HG02885 (cell line): ENCODE data around the gene DHRSX.
A peak's percentile ranks its signal among the peaks of the same experiment; 100 is the strongest.
"Not testable (repeated sequence)": the region's sequence is repeated elsewhere in the genome, so short reads cannot be mapped to it uniquely, and the experiment has no call there.

Experiments used
- ATAC-seq: cut with Tn5 transposase; IDR thresholded peaks from one replicate; pipeline ENCODE4 v1.9.1; 2021; ENCODE audit warnings: mild to moderate bottlenecking; ENCODE audit not compliant: unreplicated experiment, poor library complexity

DHRSX gene

DNA sequence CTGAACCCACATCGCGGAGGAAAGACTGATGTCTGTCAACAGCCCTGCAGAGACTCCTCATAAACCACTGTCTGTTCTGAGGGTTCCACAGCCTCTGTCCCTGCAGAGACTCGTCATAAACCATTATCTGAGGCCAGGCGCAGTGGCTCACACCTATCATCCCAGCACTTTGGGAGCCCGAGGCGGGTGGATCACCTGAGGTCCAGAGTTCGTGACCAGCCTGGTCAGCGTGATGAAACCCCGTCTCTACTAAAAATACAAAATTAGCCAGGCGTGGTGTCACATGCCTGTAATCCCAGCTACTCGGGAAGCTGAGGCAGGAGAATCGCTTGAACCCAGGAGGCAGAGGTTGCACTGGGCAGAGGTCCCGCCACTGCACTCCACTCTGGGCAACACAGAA lies 259.3 kb downstream of the DHRSX start:
- not testable (repeated sequence) for ATAC-seq

DNA sequence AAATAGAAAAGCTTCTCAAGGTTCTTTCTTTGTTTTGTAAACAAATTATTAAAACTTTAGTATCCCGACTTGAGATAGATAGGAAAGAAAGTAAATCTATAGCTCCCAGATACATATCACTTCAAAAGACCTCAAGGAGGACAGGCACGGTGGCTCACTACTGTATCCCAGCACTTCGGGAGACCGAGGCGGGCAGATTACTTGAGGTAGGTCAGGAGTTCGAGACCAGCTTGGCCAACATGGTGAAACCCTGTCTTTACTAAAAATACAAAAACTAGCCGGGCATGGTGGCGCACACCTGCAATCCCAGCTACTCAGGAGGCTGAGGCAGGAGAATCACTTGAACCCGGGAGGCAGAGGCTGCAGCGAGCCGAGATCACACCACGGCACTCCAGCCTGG lies 260.0 kb downstream of the DHRSX start:
- ATAC-seq = not testable (repeated sequence)

DNA sequence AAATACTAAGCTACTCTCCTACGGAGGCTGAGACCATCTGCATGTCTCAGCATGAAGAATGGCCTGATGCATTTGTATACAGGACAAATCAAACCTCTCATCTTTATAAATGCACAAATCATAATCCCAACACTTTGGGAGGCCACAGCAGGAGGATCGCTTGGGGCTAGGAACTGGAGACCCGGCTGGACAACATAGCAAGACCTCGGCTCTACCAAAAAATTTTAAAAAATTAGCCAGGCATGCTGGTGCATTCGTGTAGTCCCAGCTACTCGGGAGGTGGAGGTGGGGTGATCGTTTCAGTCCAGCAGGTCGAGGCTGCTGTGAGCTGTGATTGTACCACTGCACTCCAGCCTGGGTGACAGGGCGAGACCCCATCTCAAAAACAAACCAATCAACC lies 262.8 kb downstream of the DHRSX start:
- ATAC-seq = no peak

DNA sequence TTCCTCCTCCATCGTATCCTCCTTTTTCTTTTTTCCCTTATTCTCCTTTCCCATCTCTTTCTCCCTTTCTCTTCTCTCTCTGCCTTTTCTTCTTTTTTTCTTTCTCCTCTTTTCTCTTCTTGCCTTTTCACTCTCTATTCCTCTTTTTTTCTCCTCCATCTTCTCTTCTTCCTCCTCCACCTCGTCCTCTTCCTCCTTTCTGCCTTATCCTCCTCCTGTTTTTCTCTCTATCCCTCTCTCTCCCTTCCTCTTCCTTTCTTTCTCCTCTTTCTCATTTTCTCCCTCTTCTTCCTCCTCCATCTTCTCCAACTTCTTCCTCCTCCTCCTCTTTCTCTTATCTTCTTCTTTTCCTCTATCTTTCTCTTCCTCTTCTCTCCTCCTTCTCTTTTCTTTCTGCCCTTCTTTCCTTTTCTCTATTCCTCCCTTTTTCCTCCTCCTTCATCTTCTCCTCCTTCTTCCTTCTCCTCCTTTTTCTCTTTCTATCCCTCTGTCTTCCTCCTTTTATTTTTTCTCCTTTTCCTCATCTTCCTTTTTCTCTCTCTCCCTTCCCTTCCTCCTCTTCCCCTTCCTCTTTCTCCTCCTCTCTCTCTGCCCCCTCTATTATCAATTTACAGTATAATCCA lies 269.1 kb downstream of the DHRSX start:
- ATAC-seq = no peak

DNA sequence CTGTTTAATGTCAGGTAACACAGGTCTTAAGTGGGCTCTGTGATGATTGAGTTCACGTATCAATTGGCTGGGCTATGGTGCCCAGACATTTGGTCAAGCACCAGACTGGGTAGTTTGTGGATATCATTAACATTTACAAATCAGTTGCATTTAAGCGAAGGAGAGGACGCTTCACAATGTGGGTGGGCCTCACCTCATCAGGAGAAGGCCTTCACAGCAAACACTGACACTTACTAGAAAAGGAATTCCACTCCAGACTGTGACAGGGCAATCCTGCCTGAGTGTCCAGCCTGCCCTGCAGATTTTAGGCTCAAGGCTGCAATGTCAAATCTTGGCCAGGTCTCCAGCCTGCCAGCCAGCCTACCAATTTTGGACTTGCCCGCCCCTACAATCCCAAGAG lies 270.3 kb downstream of the DHRSX start:
- ATAC-seq = no peak

DNA sequence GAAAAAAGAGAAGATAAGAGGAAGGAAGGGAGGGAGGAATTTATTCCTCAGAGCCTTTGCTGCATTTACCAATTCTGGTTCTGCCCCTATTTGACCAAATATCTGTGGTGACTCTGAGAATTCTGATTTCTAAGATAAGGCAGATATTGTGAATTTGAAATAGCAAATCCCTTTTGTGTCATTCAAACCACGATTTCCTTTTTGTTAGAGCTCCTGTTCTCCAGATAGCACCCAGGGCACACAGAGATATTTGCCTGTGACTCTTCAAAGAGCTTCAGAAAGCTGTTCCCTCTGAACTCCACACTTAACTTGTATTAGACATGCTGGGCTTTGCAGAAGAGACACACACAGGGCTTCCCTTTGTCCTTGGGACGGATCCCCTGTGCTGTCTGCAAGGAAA lies 272.2 kb downstream of the DHRSX start:
- no peak for ATAC-seq

DNA sequence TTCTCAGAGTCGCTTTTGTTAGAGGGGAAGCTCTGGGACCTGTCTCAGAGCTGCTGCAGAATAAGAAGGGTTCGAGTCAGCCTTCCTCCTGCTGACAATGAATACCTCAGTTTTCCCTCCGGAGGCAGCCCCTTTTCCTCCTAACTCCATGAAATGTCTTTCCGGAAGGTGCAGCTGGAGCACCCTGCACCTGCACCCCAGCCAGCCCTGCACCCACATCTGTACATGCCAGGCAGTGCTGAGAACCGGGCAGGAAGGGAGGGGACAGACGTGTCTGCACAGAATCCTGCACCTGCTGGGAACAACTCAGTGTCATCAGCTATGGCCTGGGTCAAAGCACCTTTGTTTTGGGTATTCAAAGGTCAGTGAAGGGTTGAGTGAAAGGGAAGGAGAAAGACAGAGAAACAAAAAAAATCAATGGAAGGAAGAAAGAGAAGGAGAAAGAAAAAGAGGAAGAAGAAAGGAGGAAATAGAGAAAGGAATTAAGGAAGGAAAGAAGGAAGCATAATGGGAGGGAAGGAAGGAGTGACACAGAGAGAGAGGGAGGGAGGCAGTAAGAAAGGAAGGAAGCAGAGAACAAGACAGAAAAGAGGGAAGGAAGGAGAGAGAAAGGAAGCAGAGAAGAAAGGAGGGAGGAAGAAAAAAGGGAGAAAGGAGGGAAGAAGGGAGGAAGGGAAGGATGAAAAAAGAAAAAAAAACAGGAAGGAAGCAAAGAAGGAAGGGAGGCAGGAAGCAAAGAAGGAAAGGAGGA lies 273.7 kb downstream of the DHRSX start:
- ATAC-seq = no peak

DNA sequence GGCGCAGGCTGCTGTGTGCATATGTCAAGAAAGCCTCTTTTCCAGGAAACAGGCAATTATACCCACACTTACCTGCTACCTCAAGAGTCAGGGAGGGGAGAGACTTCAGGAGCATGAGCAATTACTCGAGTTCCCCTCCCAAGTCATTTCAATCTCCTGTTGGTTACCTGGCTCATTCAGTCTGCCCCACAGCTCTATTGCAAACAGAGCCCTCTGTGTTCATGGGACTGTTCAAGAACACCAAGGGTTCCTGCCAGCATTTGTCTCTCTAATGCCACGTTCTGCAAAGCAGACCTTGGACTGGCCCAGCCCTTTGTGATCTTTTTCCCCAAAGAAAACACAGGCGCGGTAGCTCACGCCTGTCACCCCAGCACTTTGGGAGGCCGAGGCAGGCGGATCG lies 274.6 kb downstream of the DHRSX start:
- ATAC-seq = no peak

DNA sequence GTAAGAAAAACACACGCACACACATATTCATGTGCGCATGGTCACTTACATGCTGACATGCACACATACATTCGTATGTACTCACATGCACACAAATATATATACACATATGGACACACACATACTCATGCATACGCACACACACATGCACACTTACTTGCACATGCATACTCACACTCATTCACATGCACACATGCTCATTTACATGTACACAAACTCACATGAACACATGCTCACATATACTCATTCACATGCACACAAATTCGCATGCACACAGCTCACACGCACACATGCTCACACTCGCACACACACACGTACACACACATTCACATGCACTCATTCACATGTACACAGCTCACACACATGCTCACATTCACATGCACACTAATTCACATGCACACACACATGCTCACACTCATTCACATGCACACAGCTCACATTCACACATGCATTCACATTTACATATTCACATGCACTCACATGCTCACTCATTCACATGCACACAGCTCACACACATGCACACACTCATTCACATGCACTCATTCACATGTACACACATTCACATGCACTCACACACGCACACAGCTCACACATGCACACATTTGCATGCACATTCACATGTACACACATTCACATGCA lies 276.1 kb downstream of the DHRSX start:
- no peak for ATAC-seq

DNA sequence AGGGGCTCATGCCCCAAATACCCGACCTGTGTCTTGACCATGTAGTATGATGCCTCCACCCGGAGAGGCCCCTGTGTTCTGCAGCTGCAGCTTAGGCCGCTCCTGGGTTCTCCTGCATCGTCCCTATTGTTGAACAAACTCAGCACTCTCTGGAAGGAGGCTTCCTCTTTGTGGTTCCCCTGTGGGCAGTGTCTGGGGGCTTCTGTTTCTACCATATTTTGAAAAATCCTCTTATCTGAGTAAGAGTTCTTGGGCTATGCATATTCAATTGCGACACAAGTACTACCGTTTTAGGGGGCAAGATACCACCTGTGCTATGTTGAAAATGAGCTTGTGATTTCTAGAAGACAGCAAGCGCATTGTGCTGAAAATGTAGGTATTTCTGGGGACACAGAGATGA lies 276.6 kb downstream of the DHRSX start:
- ATAC-seq = no peak

DNA sequence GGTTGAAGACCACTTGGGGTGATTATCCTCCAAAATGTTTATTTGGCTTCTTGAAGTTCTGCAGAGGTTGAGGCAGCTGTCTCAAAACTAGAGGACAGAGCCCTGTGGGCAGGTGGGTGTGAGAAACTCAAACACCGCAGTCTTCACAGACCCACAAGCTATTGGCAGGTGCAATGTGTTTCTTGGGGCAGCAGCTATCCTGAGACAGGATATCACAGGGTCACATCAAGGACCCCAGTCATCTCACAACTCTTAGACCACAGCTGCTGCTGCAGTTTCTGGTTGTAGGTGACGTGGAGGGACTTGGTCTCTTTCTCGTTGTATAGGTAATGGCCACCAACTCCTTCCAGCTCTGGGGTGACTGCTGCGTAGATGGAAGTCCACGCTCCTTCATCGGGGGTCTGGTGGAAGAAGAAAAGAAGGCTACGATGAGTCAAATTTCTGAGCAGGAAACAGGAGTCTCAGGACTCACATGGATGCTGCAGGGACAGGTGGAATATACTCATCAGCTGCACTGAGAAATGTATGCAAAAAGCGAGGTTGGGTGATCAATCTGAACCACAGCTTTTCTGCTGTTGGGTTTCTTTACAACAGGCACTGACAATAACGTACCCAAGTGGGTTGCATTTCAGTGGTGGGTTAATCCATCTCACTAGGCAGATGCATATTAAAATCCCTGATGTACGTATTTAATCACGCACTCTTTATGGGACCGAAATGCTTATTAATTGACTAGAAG lies 279.8 kb downstream of the DHRSX start:
- ATAC-seq = peak; percentile 93

DNA sequence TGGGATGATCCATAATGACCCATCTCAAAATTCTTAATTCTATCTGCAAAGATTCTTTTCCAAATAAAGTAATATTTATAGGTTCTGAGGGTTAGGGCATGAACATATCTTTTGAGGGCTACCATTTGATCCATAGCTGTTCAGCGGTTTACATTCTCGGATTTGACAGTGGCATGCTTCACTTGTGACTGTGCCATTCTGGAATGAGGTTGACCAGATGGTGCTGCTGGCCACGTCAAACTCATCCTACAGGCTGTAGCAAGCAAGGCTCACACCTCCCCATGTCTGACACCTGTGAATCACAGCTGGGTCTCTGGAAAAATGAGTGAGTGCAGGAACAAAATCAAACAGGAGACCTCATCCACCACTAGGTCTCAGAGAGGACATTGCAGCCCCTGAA lies 280.5 kb downstream of the DHRSX start:
- no peak for ATAC-seq

DNA sequence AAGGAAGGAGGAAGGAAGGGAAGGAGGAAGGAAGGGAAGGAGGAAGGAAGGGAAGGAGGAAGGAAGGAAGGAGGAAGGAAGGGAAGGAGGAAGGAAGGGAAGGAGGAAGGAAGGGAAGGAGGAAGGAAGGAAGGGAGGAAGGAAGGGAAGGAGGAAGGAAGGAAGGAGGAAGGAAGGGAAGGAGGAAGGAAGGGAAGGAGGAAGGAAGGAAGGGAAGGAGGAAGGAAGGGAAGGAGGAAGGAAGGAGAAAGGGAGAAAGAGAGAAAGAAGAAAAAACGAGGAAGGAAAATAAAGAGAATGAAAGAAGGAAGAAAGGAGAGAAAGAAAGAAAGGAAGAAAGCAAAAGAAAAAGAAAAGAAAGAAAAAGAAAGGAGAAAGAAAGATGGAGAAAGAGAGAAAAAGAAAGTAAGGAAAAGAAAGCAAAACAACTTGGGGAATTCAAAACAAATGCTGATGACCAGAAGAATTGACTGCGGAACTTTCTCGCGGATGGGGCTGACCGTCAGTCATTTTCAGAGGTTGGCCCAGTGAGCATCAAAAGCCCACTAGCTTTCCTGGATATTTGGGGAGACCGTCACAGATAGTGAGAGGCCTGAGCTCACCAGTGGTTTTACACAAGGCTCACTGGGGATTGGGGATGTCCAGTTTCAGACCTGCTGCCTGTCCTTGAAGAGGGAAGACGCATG lies 286.5 kb downstream of the DHRSX start:
- ATAC-seq = not testable (repeated sequence)

DNA sequence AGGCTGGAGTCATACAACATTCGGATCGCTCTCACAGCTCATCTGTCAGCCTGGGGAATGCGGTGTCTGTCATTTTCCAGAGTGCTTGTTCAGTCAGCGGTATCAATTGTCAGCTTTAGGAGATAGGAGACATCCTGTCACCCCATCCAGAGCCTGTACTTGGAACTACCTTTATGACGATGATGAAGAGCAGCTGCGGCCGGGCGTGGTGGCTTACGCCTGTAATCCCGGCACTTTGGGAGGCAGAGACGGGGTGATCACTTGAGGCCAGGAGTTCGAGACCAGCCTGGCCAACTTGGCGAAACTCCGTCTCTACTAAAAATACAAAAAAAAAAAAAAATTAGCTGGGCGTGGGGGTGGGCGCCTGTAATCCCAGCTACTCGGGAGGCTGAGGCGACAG lies 289.1 kb downstream of the DHRSX start:
- ATAC-seq = not testable (repeated sequence)

DNA sequence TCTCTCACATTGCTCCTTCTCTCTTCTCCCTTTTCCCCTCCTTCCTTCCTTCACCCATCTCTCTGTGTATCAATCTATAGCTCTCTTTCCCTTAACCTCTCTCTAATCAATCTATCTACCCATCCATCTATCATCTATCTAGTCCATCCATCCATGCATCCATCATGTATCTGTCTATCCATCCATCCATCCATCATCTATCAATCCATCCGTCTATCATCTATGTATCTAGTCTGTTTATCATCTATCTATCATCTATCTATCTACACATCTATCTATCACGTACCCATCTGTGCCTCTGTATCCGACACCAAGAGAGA lies 307.5 kb downstream of the DHRSX start:
- no peak for ATAC-seq

DNA sequence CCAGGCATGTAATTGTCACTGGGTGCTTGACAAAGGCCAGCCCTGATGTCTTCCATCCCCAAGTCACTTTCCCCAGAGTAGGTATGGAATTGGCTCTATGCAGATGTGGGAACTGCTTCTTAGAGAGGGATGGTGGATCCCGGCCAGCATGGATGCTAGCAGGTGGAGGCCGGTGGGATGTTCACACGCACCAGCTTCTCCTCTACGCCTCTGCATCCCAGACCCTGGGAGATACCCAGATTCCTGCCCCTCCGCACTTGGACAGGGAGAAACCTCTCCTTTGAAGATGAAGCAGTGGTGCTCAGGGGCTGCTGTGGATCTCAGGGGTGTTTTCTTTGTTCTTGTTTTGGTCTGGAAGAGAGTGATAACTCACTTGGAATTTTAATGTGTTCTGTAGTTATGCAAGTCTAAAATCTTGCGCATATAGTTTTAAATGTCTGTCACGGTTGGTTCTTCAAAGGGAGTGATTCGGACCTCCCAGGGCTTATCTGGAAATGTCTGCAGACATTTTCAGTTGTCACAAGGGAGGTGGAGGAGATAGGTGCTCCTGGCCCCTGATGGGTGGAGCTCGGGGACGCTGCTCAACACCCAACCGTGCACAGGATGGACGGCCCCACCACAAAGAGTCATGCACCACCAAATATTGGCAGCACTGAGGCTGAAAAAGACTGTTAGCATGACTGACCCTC lies 308.0 kb downstream of the DHRSX start:
- ATAC-seq = no peak

DNA sequence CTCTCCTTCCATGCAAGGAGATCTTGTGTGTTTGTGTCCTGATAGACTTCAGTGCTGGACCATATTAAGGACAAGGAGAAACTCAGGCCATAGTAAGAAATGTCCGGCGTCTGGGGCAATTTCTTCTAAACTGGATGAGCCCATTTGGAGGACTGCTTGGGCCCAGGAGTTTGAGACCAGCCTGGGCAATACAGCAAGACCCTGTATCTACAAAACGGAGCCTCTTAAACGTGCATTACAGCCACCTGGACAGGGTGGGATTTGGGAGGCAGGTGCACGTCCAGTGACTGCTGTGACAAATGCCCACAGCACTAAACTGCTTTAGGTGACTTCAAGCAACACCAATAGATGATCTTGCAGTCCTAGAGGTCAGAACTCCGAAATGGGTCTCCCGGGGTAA lies 311.9 kb downstream of the DHRSX start:
- no peak for ATAC-seq

DNA sequence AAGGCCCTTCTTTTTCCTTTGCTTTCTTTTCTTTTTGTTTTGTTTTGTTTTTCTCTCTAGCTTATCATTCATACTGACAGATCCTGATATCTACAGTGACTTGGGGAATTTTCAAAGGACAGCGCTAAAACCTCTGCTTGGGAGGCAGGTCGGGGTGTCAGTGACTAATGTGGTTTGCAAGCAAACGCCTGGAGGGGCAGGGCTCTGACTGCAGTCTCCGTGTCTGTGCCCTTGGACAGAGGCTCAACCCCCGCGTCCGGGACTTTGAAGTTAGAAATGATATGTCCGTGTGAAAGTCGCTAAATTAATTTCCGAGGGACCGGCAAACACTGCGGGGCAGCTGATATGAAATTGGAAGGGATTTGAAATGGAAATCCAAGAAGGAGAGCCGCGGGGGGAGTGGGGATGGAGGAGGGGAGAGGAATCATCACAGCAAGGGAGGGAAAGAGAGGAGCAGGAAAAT lies 312.4 kb downstream of the DHRSX start:
- no peak for ATAC-seq

DNA sequence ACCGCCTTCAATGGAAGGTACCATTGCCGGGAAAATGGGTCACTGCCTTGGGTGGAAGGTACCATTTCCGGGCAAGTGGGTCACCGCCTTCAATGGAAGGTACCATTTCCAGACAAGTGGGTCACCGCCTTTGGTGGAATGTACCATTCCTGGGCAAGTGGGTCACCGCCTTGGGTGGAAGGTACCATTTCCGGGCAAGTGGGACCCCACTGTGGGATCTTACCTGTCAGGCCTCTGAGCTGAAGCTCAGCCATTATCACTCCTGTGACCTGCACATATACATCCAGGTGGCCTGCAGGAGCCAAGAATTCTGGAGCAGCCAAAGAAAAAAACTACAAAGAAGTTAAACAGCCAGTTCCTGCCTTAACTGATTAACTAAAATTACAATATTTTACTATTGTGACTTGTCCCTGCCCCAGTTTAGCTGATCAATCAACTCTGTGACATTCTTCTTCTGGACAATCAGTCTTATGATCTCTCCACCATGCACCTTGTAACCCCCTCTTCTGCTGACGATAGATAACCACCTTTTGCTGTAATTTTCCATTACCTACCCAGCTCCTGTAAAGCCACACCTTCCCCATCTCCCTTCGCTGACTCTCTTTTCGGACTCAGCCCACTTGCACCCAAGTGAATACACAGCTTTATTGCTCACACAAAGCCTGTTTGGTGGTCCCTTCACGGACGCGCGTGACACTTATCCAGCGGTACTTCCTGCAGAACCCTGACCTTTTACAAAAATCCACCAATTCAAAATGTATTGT lies 313.2 kb downstream of the DHRSX start:
- ATAC-seq = no peak
